ENCODE results near the gene ZMAT3.

- TF ChIP-seq YY1 (IDR thresholded peaks at IDR 0.05; ENCODE audit: insufficient read depth, insufficient read length) = no peak
- TF ChIP-seq ZNF274 (IDR thresholded peaks at IDR 0.05; ENCODE audit: low read depth, low read length) = no peak
- no peak for TF ChIP-seq SUZ12 (IDR thresholded peaks at IDR 0.05; ENCODE audit: extremely low read depth, insufficient read depth, insufficient read length)
These were observed 100.0 kb downstream of the ZMAT3 start for GRCh38 chr3:178971614-178972013.

All from NT2/D1 (cell line).